GM19193 (cell line): Measurements from ENCODE around the gene CLOCK.
A peak's percentile ranks its signal among the peaks of the same experiment; 100 is the strongest.

Experiments
- POLR2A ChIP-seq: IDR thresholded peaks from 4 replicates; pipeline ENCODE4 v1.6.1; 2011; ENCODE audit not compliant: insufficient read depth, insufficient read length; ENCODE audit errors: extremely low read depth

CLOCK gene

GRCh38 chr4:55411621-55412020 is 135.1 kb downstream of the CLOCK start:
- TF ChIP-seq POLR2A: no peak

- no peak for TF ChIP-seq POLR2A
These were observed 136.3 kb downstream of the CLOCK start for GRCh38 chr4:55410431-55410830.

GRCh38 chr4:55409468-55410171 is 137.1 kb downstream of the CLOCK start:
- no peak for TF ChIP-seq POLR2A

GRCh38 chr4:55407764-55408163 is 138.9 kb downstream of the CLOCK start:
- TF ChIP-seq POLR2A: no peak

DNA sequence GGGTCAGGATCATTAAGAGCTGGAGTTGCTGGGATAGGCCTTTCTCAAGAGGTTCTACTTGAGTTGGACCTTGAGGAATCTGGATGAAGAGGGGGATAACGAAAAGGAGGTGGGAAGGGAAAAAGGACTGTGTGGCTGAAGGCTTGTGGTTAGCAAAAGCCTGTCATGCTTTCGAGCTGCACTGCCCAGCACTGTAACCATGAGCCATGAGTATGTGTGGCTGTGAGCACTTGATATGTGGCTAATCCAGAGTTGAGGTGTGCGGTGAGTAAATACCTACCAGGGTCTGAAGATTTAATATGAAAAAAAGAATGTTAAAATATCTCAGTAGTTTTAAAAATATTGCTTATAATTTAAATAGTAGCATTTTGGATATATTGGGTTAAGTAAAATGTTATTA is 139.6 kb downstream of the CLOCK start:
- TF ChIP-seq POLR2A: no peak

GRCh38 chr4:55406545-55406944 is 140.2 kb downstream of the CLOCK start:
- no peak for TF ChIP-seq POLR2A

DNA sequence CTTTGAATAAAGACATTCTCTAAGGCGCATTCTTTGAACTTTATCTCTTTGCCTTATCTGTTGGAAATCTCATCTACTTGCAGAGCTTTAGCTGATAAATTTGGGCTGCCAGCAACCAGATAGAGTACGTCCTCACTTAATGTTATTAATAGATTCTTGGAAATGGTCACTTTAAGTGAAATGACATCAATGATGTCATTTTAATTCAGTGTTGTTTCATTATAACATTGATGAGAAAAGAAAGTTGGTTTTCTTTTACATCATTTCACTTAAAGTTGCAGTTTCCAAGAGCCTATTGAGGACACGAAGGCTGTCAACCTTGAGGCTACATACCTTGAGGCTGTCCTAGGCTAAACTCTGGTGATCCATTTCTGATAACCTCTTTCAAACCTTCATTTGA is 141.6 kb downstream of the CLOCK start:
- no peak for TF ChIP-seq POLR2A

DNA sequence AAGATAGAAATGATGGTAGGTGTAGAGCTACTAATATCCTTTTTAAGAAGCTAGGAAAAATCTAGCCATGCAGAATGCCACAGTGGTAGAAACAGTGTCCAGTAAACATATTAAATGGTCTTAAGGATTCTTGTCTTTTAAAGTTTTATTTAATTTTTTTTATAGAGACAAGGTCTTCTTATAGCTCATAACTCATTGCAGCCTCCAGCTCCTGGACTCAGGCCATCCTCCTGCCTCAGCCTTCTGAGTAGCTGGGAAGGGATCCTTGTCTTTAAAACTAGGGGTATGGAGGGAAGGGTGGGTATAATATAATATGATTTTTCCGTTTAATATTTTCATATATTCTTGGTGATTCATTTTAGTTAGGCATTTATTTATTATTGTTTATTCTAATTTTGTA is 147.1 kb downstream of the CLOCK start:
- no peak for TF ChIP-seq POLR2A

- TF ChIP-seq POLR2A: no peak
These were observed 147.7 kb downstream of the CLOCK start for GRCh38 chr4:55398966-55399365.

GRCh38 chr4:55398461-55398860 is 148.2 kb downstream of the CLOCK start:
- no peak for TF ChIP-seq POLR2A

- no peak for TF ChIP-seq POLR2A
These were observed 149.0 kb downstream of the CLOCK start for GRCh38 chr4:55397520-55398321.

DNA sequence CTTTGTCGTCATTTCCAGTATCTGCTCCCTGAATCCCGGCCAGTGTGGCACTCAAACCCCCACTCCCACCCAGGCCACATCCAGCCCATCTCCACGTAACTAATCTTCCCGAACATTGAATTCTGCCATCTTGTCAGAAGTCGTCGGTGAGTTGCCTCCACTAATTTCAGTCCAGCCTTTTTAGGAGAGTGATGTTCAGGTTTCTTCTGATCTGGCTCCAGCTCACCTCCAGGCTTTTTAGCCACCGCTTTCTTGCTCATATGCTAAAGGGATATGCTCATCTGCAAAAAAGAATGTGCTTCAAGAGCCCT is 149.6 kb downstream of the CLOCK start:
- TF ChIP-seq POLR2A: no peak

- TF ChIP-seq POLR2A: no peak
These were observed 150.2 kb downstream of the CLOCK start for GRCh38 chr4:55396308-55397125.

DNA sequence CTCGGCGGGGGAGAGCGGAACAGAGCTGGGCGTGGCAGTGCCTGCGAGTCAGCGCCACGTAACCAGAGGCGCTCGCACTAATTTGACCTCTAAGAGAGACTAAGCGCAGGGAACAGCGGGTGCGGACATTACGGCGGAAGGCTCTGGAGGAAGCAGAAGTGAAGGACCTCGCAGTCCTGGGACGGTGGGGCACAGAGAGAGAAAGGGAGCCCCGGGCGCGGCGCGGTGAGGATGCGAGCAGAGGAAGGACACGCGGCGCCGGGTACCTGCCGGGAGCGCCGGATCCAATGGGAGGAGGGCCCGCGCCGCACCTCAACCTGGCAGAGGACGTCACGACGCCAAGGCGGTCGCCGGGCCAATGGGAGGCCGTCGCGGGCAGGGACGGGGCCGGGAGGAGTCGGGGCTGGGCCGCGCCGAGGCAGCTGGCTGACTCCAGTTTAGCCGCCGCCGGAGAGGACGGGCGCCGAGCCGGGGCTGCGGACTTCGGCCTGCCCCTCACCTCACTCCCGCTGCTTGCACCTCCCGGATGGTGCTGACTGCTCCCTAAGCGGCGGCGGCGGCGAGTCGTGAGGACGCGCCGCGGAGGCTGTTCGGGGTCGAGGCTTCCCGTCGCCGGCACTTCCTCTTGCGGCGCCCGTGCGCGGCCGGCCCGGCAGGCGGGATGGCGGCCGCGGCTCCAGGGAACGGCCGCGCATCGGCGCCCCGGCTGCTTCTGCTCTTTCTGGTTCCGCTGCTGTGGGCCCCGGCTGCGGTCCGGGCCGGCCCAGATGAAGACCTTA is 151.0 kb downstream of the CLOCK start, which contains the start of gene TMEM165:
TSS of gene TMEM165 (plus strand) at position 429 of the 779 bp plus-strand sequence. CDS start at position 662, 233 bp downstream.
- peak; percentile 94 for TF ChIP-seq POLR2A

DNA sequence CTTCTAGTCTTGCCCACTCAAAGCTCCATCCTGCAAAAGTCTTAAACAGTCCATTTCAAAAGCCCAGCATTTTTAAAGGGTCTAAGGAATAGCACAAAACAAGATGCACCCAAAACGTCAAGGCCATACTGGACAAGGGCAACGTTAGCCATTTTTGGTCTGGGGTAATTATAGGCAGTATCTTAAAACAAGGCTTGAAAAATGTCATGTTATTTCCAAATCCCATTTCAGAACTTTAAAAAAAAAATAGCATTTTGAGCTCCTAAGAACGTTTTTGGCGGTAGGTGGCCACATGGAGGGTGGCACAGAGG is 151.5 kb downstream of the CLOCK start:
- no peak for TF ChIP-seq POLR2A
